HG02885 (cell line): Measurements from ENCODE around the gene ONECUT3.

ENCODE experiments used
- ATAC-seq: cut with Tn5 transposase; IDR thresholded peaks from one replicate; pipeline ENCODE4 v1.9.1; 2021; ENCODE audit warnings: mild to moderate bottlenecking; ENCODE audit not compliant: unreplicated experiment, poor library complexity

Gene ONECUT3

DNA sequence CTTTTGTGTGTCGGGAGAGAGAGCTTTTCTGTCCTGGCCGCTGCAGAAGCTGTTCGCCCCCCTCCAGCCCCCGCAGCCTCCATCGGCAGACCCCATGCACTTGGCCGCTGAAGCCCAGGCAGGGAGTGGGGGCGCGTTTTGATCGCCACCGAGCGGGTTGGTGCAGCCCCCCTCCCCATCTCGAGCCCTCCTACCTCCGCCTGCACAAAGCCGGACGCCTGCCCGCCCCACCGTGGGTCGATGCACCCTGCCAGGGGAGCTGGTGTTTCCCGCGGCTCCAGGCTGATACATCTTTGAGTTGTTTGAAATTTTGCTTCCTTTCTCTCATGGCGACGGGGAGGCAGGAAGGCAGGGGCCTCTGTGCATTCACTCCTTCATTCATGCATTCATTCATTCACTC lies 16.4 kb upstream of the ONECUT3 start:
- ATAC-seq = no peak

DNA sequence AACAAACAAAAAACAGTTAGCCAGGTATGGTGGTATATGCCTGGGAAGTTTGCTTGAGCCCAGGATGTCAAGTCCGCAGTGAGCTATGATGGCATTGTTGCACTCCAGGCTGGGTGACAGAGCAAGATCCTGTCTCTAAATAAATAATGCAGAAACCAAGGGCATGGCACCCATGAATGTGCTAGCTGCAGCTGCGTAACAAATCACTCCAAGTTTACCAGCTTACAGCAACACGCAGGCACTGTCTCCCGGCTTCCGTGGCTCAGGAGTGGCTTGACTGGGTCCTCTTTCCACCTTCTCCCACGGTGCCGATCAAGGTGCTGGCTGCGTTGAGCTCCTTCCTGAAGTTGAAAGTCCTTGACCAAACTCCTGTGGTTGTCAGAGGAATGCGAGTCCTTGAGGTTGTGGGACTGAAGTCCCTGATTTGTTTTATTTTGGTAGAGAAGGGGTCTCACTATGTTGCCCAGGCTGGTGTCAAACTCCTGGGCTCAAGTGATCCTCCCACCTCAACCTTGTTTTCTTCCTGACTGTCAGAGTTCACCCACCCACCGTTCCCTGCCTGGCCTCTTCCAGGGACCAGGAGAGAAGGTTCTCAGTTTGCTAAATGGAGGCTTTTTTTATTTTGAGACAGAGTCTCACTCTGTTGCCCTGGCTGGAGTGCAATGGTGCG lies 13.2 kb upstream of the ONECUT3 start:
- no peak for ATAC-seq

DNA sequence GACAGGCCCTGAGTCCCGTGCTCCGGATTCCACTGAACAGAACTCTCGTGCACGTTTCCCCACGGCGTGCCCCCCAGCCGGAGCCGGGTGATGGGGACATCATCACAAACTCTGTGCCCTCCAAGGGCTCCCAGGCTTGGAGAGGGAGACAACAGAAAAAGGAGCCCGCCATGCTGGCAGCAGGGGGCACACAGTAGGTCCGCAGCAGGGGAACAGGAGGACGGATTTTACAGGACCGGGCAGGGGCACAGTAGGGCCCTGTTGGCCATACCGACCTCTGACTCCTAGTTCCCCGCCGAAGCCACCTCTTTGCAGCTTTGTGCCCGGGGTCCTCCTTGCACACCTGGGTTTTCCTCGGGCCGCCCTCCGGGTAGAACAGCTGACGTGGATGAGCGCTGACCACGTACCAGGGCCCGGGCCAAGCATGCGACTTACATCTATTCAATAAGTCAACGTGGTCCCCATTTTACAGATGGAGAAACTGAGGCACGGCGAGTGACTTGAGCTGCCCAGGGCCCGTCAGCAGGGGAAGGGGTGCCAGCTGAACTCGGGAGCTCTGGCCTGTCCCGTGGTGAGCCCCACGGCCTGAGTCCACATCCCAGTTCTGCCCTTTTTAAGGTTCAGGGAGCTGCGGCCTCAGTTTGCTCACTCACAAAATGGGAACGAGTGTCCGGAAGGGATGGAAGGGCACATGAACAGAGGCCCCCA lies 10.2 kb upstream of the ONECUT3 start:
- no peak for ATAC-seq

DNA sequence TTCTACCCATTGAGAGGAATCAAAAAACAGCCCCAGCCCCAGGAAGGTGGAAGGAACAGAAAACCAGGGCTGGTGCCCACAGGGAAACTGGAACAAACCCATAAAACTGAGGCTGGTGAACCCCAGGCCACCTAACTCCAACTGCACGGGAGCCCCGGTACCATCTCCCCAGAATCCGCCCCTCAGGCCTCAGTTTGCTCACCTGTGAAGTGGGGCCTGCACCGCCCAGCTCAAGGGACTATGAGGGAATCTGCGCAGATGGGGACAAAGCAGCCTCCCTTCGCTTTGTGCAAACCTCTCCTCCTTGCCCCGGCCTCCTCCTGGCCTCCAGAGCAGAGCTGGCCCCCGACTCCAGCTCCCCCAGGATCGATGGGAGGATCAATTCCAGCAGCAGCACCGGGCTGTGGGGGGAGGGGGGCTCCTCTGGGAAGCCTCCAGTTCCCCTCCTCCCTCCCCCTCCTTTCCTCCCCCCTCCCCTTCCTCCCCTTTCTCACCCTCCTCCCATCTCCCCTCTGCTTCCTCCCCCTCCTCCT lies 9.1 kb upstream of the ONECUT3 start:
- ATAC-seq = no peak

DNA sequence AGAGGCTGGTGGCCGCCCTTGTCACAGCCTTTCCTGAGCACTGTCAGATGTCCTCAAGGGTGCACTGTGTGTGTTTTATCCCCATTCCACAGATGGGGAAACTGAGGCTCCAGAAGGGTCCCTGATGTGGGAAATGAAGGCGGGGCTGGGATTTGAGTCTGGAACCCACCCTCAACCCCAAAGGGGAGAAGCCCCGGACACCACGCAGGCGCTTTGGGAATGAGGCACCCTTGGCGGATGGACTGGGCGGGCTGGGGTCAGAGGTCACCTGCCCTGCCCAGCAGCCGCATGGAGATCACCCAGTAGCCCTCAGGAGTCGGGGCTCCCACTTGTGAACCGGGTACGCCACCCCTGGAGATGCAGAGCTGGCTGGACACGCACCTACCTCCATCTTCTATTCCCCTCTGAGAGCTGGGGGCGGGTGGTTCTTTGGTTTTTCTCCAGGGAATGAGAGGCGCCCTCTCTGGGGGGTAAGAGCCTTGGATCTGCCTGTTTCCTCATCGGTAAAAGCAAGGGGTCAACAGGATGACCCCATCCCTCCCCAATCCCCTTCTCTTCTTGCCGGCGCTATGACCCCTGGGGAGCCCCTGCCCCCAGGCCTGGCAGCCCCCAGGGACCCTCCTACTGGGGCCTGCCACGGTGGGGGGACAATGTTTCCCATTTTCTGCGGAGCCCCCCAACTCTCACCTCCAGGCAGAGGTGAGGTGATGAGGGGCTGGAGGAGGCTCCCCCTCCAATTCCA lies 8.3 kb upstream of the ONECUT3 start:
- ATAC-seq = no peak

DNA sequence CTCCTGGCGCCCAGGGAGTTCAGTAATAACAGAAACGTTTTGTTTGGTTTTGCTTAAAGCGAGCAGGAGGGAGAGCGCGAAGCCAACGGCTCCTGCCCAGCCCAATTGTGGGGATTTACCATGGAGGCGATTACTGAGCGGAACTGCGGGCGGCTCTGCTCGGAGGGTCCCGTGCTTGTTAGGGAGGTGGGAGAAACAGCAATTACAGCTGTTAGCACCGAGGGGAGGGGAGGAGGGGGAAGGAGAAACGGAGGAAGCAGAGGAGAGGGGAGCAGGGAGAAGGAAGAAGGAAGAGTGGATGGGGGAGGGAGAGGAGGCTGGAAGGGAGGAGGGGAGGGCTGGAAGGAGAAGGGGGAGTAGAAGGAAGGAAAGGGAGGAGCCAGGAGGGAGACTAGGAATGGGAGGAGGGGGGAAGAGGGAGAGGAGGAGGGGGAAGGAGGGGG lies 7.7 kb upstream of the ONECUT3 start:
- ATAC-seq = no peak

DNA sequence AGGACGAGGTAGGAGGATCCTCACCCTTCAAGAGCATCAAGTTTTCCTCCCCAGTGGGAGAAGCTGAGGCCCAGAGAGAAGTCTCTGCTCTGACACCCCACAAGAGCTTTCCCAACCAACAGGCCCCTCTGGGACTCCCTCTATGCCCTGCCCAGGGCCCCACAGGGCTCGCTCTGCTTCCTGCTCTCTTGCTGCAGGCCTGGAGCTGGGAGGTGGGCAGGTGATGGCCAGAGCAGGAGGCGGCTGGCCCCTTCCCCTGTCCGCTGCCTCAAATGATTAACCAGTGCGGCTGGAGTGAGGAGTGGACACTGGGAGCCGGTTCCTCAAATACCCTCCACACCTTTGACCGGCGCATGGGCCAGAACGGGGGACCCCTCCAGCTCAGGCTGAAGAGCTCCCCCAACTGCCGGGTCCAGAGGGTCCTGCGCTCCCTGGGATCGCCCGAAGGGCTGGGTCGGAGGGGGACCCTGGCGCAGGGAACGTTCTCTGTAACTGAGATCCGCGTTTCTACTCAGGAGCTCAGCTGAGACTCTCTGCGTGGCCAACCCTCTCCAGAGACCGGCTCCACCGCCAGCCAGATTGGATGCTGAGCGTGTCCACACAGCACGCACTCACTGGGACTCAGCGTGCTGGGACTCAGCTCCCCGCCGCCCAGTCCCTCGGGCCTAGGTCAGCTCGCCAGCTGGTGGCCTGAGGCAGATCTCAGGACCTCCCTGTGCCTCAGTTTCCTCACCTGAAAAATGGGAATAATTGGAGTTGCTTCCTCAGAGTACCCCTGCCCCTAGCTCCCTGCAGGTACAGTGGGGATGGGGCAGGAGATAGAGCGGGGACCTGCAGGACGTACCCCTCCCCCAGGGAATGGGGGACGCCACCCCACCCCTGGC lies 6.7 kb upstream of the ONECUT3 start:
- ATAC-seq = no peak

DNA sequence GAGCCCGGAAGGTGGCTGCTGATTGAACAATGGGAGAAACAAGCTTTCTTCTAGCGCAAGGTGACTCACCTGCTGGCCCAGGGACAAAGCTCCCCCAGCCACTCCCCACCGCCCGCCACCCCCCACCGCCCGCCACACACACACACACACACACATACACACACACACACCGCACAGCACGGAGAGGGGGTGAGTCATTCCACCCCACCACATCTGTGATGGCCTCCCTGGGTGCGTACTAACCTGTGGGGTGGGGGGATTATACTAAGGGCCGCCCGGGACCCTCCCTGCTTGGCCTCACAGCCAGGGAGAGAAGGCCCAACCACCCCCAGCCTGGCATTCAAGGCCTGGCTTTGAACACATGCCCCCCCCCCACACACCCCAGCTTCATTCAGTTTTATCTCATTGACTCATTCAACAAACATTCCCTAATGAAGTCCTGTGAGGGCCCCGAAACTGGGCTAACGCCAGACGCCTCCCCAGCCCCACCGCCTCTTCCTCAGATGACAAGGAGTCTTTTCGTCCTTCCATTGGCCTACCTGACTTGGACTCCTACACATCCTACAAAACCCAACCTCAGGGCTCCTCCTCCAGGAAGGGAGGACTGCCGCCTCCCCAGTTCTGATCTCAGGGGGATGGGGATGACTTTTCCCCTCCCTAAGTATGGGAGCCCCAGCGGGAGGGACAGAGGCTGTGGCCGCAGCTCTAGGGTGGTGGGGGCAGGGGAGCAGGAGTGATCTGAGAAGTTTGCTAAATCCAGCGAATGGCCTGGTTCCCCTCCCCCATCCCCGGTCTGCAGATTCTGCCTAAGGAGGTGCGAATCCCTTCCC lies 5.8 kb upstream of the ONECUT3 start:
- no peak for ATAC-seq

DNA sequence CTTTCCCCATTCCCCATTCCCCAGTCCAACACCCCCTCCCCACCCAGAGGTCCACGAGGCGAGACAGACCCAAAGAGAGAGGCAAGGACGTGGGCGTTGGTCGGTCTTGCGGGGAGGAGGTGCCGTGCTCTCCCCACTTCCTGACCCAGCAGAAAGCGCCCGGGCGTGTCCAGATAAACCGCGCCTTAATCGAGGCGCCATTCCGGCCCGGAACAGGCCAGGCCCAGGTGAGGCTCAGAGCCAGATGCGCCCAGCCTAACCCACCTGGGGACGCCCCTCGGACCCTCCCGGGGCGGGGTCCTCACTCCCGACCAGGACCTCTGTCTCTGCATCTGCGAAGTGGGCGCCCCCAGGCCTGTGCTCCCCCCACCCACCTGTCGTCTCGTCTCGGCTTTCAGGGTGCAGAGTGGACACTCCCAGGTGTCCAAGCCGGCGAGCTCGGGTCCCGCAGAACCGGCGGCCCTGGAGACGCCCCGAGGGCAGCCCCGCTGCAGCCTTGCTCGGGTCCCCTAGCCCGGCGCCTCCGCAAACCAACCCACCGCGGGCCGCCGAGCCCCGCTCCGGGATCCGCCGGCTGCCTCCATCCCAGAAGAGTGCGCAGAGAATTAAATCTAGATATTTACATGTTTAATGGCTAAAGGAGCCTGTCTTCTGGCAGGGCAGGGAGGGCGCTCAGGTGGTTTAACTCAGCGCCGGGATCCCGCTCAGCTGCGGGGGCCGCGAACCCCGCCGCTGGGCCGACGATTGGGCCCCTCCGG lies 5.0 kb upstream of the ONECUT3 start:
- no peak for ATAC-seq

DNA sequence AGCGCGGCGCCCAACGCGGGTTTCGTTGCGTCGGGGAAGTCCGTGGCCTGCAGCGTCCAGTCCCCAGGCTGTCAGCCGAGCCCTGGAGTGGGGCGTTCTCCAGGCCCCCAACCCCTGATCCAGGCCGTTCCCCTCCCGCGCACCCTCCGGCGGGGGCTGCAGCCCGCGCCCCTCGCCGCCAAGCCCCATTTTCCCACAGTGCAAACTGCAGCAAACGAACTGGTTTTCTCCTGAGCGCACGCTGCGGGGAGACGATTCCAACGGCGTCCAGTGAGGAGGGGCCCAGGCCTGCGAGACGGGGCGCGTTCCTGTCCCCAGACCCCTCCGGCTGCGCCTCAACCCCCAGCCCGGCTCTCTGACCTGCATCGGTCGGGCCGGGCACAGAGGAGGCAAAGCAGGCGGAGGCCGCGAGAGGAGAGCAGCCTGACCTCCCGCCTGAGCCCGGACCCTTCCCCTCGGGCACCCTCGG lies 4.4 kb upstream of the ONECUT3 start:
- no peak for ATAC-seq

DNA sequence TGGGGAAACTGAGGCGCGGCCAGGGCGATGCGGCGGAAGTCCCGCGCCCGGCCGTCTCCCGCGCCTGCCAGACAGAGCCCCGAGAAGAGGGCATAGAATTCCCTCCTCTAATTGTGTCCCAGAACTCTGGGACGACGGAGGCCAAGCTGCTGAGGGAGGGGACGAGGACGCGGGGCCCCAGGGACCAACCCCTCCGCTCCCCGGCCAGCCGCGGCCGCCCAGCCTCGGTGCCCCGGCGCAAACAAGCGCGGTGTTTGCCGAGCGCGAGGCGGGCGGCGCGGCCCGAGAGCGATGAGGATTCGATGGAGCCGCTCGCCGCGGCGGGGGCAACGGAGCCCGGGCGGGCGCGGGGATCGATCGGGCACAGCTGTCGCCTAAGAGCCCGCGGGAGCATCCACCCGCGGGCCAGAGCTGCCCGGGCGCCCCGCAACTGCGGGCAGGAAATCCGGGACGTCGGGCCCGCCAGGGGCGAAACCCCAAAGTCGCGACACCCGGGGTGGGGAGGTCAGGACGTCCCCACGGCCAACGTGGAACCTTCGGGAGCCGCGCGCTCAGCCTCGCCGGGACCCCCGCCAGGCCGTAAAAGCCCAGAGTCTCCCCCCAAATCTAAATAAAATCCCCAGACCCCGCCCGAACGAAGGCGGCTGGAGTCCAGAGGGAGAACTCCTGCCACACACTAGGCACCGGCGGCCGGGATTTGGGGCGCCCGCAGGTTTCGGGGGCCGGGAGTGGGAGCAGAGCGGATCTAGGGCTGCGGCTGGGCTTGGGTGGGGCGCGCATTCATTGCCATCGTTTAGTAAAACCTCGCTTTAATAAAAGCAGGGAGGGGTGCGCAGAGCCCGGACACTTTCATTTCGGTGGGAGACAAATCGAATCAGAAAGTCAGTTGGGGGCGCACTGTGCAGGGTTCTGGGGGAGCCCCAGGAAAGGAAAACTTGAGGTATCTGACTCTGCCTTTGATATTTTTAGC lies 3.6 kb upstream of the ONECUT3 start:
- no peak for ATAC-seq

DNA sequence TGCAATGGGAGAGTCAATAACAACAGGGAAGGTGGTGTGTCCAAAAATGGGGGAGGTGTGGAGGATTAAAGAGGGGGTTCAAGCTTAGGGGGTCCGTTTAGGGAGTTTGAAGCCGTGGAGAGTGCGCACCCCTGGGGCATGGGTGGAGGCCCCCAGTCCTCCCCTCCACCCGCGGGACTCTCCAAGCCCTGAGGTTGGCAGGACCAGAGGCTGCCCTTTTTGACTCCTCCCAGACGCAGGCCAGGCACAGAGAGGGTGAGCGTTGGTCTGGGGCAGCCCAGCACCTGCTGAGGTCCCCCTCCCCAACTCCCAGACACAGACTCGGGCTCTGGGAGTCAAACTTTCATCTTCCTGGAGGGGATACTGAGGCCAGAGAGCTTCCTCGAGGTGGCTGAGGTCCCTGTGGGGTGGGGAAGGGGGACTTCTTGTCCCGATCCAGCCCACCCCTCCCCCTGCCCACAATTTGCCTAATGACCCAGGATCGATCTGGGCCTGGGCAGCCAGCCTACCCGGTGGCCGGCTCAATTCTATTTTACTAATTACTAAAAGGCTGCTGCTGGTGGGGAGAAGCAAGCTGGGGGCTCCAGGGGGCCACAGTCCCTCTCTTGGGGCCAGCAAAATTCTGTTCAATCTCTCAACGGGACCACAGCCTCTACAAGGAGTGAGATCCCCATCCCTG lies 2.8 kb upstream of the ONECUT3 start:
- no peak for ATAC-seq

DNA sequence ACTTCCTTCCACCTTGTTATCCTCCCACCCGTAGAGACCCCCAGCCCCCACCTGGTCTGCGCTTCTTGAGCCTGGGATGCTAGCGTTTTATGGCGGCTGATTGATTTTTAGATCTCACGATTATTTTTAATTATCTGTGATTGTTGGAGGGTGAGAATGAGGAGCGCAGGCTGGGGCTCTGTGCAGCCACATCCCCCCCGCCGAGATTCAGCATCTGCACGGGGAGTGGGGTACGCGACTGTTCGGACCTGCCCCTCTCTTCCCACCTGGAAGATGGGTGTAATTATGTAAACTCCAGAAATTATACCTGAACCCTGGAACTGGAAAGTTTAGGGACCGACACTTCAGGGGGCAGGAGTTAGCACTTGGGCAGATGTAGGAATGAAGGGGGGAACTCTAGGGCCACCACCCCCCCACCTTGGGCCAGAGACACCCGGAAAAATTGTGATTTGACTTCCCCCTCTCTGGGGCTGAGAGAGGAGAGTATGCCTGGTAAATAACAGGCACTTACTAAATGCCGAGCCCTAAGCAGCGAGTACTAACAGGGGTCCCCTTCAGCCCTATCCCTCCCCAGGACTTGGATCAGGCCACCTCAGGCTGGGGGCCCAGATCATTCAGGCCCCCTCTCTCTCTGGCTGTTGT lies 1.8 kb upstream of the ONECUT3 start:
- ATAC-seq = no peak

DNA sequence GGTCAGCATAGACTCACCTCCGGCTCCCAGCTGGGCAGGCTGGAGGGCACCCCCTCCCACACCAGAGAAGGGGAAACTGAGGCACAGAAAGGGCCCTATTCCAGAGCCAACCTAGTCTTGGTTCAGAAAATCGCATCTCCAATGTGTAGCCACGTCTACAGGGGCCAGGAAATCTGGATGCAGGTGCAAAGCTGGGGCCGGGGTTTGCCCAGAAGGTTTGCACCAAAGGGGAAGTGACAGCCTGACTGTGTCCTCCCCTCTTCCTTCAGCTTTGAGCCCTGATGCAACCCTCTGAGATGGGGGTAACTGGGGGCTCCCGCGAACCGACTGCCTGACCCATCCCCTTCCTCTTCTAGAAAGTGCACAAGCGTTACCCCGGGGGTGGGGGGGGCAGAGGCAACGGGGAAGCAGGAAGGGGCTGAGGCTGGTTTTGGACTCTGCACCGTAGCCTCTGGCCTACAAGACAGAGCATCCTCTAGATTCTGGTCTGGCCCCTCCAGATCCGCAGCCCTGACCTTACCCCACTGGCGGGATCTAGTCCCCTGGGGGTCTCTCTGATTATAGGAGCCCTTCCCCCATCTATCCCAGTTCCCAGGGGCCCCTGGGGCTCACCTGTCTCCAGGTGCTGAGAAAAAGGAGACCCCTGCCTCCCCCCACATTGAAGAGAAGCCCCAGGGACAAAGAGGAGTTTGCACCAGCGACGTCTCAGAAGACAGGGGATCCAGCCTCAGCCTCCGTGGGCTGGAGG lies 1.1 kb upstream of the ONECUT3 start:
- no peak for ATAC-seq

DNA sequence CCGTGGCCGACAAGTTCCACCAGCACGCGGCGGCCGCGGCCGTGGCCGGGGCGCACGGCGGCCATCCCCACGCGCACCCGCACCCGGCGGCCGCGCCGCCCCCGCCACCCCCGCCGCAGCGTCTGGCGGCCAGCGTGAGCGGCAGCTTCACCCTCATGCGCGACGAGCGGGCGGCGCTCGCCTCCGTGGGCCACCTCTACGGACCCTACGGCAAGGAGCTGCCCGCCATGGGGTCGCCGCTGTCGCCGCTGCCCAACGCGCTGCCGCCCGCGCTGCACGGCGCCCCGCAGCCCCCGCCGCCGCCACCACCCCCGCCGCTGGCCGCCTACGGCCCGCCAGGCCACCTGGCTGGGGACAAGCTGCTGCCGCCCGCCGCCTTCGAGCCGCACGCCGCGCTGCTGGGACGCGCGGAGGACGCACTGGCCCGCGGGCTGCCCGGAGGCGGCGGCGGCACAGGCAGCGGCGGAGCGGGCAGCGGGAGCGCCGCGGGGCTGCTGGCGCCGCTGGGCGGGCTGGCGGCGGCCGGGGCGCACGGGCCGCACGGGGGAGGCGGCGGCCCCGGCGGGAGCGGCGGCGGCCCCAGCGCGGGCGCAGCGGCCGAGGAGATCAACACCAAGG lies 821 bp downstream of the ONECUT3 start:
- no peak for ATAC-seq
